Tibial artery (tissue), 4 donors: ENCODE data around the gene C10orf62.
A peak's percentile ranks its signal among the peaks of the same experiment; 100 is the strongest.

Experiments
- DNase-seq, 2 donors: peaks; one replicate each; pipeline ENCODE4 v3.0.0-alpha.2; 2019
- H3K27ac ChIP-seq, 2 donors: fragments of 200-600 bp; sonication (generic) in 1 of 2; 1 replicate in 1 of 2; 2 replicates in 1 of 2; pipeline ENCODE4 v1.5.1; 2018 to 2019; ENCODE audit warnings: mild to moderate bottlenecking in 1 of 2
- H3K27me3 ChIP-seq, 2 donors: fragments of 200-600 bp; sonication (generic) in 1 of 2; one replicate each; pipeline versions ENCODE4 v1.5.1 to v1.6.0; 2016 to 2019
- H3K36me3 ChIP-seq, 3 donors: fragments of 200-600 bp; sonication (generic) in 2 of 3; one replicate each; pipeline ENCODE4 v1.5.1; 2016 to 2019; ENCODE audit warnings: mild to moderate bottlenecking in 2 of 3
- H3K4me1 ChIP-seq, 4 donors: fragments of 200-600 bp; sonication (generic) in 2 of 4; 1 replicate in 3 of 4; 2 replicates in 1 of 4; pipeline ENCODE4 v1.5.1; 2016 to 2019
- H3K4me3 ChIP-seq, 2 donors: fragments of 200-600 bp; sonication (generic) in 1 of 2; 1 replicate in 1 of 2; 2 replicates in 1 of 2; pipeline ENCODE4 v1.5.1; 2018 to 2019; ENCODE audit warnings: mild to moderate bottlenecking in 2 of 2
- H3K9me3 ChIP-seq, 3 donors: fragments of 200-600 bp; sonication (generic) in 1 of 3; one replicate each; pipeline ENCODE4 v1.5.1; 2016 to 2019
- intact Hi-C: fragments of 100-400 bp; cut with DNase I; formaldehyde crosslinking; loops from one replicate; pipeline ENCODE4 v1.15.0; 2023; ENCODE audit warnings: low total_unique reads
- TF ChIP-seq, protein P1 (sequence below), 2 experiments: fragments of 200-600 bp in 1 of 2; fragments of 450-650 bp in 1 of 2; IDR thresholded peaks; one replicate each; pipeline ENCODE4 v1.5.1; 2017 to 2019; ENCODE audit warnings: antibody characterized with exemption in 2 of 2, mild to moderate bottlenecking in 1 of 2, moderate library complexity in 1 of 2

Gene C10orf62

DNA sequence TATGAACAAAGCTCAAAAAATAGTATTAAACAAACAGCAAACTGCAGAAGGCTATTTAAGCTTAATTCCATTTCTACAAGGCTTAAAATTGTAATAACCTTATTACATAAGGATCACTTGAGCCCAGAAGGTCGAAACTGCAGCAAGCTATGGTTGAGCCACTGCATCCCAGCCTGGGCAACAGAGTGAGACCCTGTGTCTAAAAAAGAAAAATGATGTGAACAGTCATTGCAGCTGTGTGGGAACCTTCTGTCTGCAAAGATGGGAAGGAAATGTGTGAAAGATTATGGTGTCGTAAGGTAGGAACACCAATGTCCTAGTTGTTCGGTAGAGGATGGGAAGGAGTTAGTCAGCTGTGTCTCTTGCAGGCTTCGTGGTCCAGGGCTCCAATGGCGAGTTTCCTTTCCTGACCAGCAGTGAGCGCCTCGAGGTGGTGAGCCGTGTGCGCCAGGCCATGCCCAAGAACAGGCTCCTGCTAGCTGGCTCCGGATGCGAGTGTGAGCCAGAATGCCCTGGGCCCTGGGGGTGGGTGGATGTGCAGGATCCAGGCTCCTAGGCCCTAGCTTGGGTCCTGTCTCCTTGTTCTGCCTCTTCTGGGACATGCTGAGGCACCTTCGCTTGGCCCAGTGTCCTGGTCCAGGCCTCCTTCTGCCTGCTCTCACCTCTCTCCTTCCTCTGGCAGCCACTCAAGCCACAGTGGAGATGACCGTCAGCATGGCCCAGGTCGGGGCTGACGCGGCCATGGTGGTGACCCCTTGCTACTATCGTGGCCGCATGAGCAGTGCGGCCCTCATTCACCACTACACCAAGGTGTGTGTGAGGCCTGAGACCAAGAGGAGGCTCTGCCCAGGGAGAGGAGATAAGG lies 9.1 kb downstream of the C10orf62 start:
- Histone ChIP-seq H3K27me3 (no peaks in the 10 kb centered on the region), H3K9me3 (no peaks in the 10 kb centered on the region), H3K4me3 (no peak overlapping the region), H3K36me3 (no peaks in the 10 kb centered on the region), H3K27ac (peak overlapping the region; percentile 8 to 93), H3K4me1 (peaks cover 0 to 45% (median 27%) of the 10 kb centered on the region in 4 donors)
- TF ChIP-seq, protein P1, sequence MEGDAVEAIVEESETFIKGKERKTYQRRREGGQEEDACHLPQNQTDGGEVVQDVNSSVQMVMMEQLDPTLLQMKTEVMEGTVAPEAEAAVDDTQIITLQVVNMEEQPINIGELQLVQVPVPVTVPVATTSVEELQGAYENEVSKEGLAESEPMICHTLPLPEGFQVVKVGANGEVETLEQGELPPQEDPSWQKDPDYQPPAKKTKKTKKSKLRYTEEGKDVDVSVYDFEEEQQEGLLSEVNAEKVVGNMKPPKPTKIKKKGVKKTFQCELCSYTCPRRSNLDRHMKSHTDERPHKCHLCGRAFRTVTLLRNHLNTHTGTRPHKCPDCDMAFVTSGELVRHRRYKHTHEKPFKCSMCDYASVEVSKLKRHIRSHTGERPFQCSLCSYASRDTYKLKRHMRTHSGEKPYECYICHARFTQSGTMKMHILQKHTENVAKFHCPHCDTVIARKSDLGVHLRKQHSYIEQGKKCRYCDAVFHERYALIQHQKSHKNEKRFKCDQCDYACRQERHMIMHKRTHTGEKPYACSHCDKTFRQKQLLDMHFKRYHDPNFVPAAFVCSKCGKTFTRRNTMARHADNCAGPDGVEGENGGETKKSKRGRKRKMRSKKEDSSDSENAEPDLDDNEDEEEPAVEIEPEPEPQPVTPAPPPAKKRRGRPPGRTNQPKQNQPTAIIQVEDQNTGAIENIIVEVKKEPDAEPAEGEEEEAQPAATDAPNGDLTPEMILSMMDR (IDR thresholded peaks at IDR 0.05) = no peak
- DNase-seq = no peak
- intact Hi-C loops = no loop called here

- Histone ChIP-seq H3K9me3 (no peaks in the 10 kb centered on the region), H3K27me3 (no peaks in the 10 kb centered on the region), H3K4me3 (no peak overlapping the region), H3K36me3 (no peaks in the 10 kb centered on the region), H3K27ac (no peak overlapping the region), H3K4me1 (peaks cover 0 to 39% (median 24%) of the 10 kb centered on the region in 4 donors)
- no peak for DNase-seq
- intact Hi-C loops = no loop called here
- TF ChIP-seq, protein P1 (IDR thresholded peaks at IDR 0.05) = no peak
Observed at GRCh38 chr10:97599272-97599619, 9.7 kb downstream of the C10orf62 start.

GRCh38 chr10:97600616-97601015 lies 11.1 kb downstream of the C10orf62 start:
- no peak for DNase-seq
- intact Hi-C loops = no loop called here
- Histone ChIP-seq H3K36me3 (no peaks in the 10 kb centered on the region), H3K4me3 (no peak overlapping the region), H3K9me3 (no peaks in the 10 kb centered on the region), H3K4me1 (peaks cover 0 to 25% (median 14%) of the 10 kb centered on the region in 4 donors), H3K27ac (no peak overlapping the region), H3K27me3 (no peaks in the 10 kb centered on the region)
- TF ChIP-seq, protein P1 (IDR thresholded peaks at IDR 0.05) = no peak

DNA sequence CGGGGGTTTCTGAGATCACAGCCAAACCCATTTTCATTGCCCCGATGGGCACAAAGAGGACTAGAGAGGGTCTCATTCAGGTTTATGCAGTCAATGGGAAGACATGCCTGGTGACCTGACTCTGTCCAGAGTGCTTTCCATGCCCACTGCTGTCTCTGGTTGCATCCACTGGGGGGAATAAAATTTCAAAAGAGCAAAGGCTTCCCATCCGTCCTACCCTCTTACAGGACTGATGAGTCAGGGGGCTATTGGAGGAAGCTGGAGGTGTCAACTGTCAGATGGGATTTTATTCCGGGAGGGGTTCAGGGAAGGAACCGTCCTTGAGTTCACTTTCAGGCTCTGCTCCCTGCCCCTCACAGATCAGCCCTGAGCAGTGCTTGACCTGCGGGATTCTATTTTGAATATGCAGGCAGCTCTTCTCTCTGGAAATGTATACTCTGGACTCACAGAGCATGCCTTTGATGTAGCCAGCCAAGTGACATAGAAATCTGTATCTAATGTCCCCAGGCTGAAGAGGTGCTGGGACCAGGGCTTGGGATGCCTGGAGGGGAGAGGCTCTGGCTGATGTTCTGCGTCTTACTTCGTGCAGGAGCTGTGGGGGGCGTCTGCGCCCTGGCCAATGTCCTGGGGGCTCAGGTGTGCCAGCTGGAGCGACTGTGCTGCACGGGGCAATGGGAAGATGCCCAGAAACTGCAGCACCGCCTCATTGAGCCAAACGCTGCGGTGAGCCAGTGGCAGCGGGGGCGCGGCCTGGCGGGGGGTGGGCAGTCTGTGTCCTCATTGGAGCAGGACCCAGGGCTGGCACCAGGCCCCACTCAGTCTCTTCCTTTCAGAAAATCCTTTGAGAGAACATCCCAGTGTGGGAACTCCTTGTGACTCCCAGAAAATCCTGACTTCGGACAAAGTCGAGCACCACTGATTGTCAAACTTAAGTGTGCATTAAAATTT lies 12.0 kb downstream of the C10orf62 start:
- Histone ChIP-seq H3K4me3 (no peak overlapping the region), H3K27me3 (no peaks in the 10 kb centered on the region), H3K27ac (no peak overlapping the region), H3K4me1 (peaks cover 0 to 16% (median 6%) of the 10 kb centered on the region in 4 donors), H3K9me3 (no peaks in the 10 kb centered on the region), H3K36me3 (no peaks in the 10 kb centered on the region)
- TF ChIP-seq, protein P1 (IDR thresholded peaks at IDR 0.05) = no peak
- no peak for DNase-seq
- intact Hi-C loops = no loop called here

DNA sequence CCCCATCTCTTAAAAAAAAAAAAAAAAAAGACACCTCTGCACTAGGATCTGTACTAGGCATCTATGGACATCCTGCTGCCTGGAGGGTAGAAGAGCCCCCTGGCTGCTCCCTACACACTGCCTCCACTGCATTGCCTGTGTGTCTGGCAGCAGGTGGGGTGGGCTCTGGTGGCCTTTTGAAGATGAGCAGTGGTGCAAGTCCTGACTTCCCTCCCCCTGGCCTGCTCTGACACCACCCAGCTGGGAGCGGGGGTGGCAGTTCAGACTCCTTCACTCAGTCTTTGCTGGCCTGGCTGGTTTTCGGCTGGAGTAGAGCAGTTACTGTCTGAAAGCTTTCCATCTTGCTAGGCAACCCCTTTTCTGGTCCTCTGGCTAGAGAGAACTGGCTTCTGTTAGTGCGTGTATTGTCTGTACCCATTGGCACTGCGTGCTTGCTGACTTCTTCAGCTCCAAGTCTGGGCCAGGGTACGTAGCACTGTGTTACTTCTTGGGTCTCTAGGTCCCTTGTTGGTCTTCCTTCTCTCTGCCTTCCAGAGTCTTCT lies 17.6 kb downstream of the C10orf62 start:
- no peak overlapping the region for H3K27ac ChIP-seq
- intact Hi-C loops = no loop called here
- no peaks in the 10 kb centered on the region for H3K9me3 ChIP-seq
- no peaks in the 10 kb centered on the region for H3K36me3 ChIP-seq
- no peak overlapping the region for H3K4me3 ChIP-seq
- TF ChIP-seq, protein P1 (IDR thresholded peaks at IDR 0.05) = no peak
- DNase-seq = no peak
- H3K27me3 ChIP-seq = no peaks in the 10 kb centered on the region
- peaks cover 0 to 29% (median 15%) of the 10 kb centered on the region in 4 donors for H3K4me1 ChIP-seq
